ENCODE measurements around the gene AFF3.

DNA sequence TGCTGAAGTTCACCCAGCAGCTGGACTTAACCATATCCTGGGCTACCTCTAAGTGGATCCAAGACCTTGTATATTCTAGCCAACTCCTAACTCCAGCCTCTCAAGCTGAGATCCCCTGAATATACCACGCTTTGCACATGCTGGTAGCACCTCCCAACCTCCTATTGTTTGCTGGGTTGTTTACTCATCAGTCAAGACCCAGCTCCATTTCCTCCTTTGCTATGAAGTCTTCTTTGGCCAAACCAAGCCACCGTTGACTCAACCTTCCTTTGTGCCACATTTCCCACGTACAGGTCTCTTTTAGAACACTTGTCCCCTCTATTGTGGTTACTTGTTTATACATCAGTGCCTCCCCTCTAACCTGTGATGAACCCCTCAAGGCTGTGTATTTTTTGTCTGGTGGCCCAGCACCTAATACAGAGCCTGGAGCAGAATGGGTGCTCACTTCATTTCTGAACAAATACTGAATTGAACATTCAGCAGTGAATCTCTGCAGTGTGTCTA is 384.7 kb downstream of the AFF3 start:
- TF ChIP-seq, protein P1, sequence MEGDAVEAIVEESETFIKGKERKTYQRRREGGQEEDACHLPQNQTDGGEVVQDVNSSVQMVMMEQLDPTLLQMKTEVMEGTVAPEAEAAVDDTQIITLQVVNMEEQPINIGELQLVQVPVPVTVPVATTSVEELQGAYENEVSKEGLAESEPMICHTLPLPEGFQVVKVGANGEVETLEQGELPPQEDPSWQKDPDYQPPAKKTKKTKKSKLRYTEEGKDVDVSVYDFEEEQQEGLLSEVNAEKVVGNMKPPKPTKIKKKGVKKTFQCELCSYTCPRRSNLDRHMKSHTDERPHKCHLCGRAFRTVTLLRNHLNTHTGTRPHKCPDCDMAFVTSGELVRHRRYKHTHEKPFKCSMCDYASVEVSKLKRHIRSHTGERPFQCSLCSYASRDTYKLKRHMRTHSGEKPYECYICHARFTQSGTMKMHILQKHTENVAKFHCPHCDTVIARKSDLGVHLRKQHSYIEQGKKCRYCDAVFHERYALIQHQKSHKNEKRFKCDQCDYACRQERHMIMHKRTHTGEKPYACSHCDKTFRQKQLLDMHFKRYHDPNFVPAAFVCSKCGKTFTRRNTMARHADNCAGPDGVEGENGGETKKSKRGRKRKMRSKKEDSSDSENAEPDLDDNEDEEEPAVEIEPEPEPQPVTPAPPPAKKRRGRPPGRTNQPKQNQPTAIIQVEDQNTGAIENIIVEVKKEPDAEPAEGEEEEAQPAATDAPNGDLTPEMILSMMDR (IDR thresholded peaks at IDR 0.05 in 2 of 3, conservative IDR thresholded peaks at IDR 0.05 in 1 of 3; ENCODE audit: borderline replicate concordance in 1 of 3, insufficient read depth in 1 of 3, low read depth in 2 of 3, low read length in 2 of 3): no peak
- TF ChIP-seq MAX (IDR thresholded peaks at IDR 0.05) (no peak), ZNF274 (IDR thresholded peaks at IDR 0.05; ENCODE audit: low read depth, low read length) (no peak), EGR1 (IDR thresholded peaks at IDR 0.05; ENCODE audit: low read depth) (no peak), EZH2phosphoT487 (IDR thresholded peaks at IDR 0.05; ENCODE audit: borderline replicate concordance) (no peak), YY1 (IDR thresholded peaks at IDR 0.05; ENCODE audit: extremely low read depth, insufficient replicate concordance, low read depth, low read length) (no peak)
- TF ChIP-seq, protein P2, sequence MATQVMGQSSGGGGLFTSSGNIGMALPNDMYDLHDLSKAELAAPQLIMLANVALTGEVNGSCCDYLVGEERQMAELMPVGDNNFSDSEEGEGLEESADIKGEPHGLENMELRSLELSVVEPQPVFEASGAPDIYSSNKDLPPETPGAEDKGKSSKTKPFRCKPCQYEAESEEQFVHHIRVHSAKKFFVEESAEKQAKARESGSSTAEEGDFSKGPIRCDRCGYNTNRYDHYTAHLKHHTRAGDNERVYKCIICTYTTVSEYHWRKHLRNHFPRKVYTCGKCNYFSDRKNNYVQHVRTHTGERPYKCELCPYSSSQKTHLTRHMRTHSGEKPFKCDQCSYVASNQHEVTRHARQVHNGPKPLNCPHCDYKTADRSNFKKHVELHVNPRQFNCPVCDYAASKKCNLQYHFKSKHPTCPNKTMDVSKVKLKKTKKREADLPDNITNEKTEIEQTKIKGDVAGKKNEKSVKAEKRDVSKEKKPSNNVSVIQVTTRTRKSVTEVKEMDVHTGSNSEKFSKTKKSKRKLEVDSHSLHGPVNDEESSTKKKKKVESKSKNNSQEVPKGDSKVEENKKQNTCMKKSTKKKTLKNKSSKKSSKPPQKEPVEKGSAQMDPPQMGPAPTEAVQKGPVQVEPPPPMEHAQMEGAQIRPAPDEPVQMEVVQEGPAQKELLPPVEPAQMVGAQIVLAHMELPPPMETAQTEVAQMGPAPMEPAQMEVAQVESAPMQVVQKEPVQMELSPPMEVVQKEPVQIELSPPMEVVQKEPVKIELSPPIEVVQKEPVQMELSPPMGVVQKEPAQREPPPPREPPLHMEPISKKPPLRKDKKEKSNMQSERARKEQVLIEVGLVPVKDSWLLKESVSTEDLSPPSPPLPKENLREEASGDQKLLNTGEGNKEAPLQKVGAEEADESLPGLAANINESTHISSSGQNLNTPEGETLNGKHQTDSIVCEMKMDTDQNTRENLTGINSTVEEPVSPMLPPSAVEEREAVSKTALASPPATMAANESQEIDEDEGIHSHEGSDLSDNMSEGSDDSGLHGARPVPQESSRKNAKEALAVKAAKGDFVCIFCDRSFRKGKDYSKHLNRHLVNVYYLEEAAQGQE (IDR thresholded peaks at IDR 0.05; ENCODE audit: low read depth): no peak

Data from HCT116 (cell line).